NCI-H1930 (cell line): ENCODE results near the gene USP16.
A peak's percentile ranks its signal among the peaks of the same experiment; 100 is the strongest.
"Not testable (repeated sequence)": the region's sequence is repeated elsewhere in the genome, so short reads cannot be mapped to it uniquely, and the experiment has no call there.

Experiments used
- DNase-seq, 2 experiments: peaks; one replicate each; lab custom pipeline; 2025; lab: John Stamatoyannopoulos, UW

Gene USP16

DNA sequence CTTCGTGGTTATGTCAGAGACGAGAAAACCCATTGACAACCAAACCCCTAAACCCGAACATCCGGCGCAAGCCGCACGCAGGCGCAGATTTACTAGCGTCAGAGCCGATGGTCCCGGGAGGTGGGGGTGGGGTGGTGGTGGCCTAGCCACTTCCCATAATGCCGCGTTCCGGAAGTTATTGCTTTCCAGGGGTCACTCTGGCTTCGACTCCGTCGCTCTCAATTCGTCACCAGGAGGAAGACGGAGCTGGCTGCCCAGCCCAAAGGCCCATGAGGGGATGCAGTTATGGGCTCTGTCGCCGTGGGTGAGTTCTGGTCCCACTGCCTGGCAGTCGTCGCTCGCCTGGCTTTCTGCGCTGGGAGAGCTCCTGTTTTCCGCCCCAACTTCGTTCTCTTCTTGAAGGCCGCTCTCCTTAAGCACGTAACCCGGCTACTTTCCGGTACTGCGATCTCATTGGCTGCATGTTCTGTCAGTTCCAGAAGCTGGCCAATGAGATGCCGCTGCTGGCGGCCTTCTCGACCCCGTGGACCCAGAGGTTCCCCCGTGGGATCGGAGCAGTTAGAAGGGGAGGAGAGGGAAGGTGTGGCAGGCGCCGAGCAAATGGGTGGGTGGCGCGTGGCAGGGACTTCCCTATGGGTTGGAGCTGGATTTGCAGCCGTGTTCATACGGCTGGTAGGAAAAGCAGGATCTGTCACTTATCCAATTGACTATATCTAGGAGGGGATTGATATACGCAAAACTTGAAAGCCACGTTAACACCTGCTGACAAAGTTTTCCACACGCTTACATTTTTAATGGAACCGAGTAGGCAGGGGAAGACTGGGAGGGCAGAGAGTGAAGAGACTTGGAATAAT, at the start of gene USP16:
Gene USP16 (plus strand): TSS at position 195 of the 854 bp plus-strand sequence. CDS start 3,246 bp downstream, outside the sequence.
- DNase-seq = peak; percentile 92 to 93

DNA sequence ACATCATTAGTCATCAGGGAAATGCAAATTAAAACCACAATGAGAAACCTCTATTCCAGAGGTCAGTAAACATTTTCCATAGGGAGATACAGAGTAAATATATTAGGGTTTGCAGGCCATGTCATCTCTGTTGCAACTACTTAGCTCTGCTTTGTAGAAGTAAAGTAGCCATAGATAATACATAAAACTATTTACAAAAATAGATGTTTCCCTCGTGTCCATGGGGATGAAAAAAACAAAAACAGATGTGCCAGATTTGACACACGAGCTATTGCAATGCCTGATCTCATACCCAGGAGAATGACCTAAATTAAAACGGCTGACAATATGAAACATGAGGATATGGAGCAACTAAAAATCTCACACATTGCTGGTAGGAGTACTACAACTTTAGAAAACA, 49.1 kb upstream of the USP16 start:
- no peak for DNase-seq

DNA sequence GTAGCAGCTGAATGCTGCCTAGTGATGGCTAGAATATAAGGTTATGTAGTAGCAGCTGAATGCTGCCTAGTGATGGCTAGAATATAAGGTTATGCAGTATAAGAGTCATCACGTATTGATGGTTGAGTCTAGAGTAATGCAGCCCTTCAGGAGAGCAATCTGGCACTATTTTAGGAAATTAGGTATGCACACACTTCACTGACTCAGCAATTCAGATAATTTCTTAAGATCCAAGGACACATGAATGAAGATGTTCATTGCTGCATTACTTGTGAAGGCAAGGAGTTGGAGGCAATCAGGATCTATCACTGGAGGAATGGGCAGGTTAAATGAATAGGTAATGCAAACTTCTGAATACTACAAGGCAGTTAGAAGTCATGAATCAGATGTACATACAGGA, 45.4 kb upstream of the USP16 start:
- no peak for DNase-seq

DNA sequence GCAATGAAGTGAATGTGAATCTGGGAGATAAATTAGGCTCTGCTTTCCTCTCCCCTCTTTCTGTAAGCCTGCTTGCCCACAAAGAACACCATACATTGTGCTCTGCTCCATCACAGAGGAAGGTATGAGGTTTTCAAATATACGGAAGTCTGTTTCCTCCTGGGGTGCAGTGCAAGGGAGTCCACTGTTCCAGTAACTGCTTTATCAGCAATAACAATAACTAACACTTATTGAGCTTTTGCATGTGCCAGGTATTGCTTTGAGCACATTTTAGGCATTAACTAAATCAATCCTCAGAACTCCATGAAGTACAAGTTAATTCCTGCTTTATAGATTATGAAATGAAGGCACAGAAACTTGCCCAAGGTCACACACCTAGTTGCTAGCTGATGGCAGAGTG, 41.8 kb upstream of the USP16 start:
- DNase-seq = no peak

DNA sequence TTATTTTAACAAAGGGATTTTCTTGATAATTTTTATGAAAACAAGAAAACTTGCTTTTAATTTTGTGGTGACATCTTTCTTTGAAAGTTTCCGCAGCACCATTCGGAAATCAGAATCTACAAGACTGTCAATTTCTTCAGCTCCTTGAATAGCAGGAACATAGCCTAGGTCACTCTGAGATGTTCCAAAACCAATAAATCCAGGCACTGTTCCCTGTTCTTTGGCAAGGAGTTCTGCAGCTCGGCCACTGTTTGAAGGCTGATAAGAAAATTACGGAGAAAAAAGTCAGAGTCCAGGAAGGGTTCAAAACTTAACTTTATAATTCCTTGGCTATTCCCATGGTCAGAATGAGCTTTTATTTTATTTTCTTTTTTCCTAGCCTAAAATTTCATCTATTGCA, 37.8 kb upstream of the USP16 start:
- DNase-seq = no peak

DNA sequence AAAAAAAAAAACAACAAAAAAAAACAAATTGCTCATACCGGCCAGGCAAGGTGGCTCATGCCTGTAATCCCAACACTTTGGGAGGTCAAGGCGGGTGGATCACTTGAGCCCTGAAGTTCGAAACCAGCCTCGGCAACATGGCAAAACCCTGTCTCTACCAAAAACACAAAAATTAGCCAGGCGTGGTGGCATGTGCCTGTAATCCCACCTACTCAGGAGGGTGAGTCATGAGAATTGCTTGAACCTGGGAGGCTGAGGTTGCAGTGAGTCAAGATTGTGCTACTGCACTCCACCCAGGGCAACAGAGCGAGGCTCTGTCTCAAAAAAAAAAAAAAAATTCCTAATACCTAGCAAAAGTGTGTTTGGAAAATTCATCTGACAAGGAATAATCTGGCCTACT, 36.3 kb upstream of the USP16 start:
- DNase-seq = not testable (repeated sequence)

DNA sequence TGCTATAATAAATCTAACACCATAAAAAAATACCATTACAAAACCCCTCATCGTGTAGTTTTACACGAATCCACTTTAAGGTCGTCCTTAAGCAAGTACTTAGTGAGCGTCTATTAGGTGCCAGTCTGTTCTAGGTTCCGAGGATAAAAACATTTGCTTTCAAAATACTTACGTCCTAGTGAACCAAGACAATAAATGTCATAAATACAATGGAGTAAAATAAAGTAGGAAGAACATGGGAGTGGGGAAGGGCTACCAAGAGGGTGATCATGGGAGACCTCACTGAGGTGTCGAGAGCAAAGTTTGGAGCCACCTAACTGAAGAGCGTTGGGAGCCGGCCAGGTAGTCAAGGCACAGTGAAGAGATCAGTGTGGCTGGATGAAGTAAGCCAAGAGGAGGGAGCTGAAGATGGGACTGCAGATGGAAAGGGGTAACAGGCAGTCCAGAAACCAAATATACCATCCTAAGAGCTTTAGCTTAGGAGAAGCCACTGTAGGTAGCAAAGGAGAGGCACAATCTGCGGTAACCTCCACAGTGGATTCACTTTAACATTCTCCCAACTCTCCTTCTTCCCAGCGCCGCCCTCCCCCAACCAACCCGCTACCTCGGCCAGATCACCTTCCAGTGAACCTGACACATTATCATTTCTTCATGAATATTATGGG, 32.5 kb upstream of the USP16 start:
- DNase-seq = no peak

DNA sequence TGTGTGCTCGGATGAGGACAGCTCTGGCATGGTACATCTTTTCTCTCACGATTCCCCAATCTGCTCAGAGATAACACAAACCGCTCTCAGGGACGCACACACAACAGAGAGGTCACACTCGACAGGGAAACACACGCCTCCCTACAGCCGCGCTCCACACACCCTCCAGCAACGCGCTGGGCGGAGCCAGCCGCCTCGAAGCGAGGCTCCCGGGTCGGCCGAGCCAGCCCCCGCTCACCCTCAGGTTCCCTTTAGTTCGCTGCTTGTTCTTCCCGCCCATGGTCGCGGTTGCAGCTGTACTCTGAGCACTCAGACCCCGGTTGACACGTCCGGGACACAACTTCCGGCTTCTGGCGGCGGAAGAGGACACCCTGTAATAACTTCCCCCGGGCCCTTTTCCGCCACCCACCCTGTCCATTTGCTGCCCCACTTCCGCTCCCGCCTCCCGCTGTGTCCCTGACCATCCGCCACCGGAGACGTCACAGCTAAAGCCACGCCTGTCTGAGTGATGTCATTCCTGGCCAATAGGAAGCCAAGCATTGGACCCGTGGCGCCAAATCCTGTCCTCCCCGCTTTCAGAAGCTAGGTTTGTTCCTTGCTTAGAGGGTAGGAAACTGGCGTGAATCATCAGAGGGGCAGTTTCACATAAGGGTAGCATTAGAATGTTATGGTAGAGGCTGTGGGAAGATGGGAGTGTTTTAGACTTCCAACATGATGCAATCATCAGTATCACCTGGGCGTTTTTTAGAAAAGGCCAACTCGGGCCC, 31.8 kb upstream of the USP16 start, which contains the start of gene LTN1:
Gene LTN1 (minus strand): TSS at position 352 of the 767 bp plus-strand sequence. CDS start 72 bp downstream, at position 280.
- DNase-seq = peak; percentile 95

DNA sequence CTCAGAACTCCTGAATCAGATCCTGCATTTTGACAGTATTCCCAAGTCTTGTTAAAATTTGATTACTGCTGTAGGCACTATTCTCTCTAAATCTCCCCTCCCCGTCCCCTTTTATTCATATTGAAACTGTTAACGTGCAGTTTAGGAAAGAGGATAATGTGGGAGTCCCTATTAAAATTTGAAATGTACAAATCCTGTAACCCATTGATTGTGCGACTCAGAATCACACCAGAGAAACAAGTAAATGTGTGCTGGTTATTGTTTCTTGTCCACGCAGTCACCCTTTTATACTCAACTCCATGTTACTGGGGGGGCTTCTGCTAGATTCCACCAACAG, 31.2 kb upstream of the USP16 start:
- no peak for DNase-seq

DNA sequence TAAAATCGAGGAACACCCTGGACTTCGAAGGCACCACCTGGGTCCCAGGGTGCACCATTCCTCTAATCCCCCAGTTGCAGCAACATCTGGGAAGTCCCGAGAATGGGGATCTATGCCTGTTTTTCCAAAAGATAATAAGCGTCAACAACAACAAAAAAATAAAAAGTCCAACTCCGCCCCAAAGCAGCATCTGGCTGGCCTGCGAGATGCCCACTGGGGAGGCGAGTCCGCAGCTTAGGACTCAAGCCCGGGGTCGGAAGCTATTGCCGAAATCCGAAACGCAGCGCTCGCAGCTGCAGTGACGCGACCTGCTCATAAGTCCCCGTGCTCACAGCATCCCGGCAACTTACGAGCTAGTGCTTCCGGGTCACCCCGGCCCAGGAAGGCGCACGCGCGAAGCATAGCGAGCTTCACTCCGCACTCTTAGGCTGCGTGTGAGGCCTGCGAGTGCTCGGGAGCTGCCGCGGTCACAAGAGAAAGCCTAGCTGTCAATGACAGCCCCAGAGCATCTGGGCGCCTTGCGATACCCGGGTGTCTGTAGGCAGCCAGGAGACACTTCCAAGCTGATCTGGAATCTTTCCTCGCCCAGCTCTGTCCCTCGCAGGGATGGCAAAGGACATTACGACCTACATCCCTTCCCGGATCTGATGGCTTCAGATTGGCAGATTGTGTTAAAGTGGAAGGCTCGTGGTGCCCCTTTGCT, 21.9 kb upstream of the USP16 start:
- peak; percentile 88 to 92 for DNase-seq

DNA sequence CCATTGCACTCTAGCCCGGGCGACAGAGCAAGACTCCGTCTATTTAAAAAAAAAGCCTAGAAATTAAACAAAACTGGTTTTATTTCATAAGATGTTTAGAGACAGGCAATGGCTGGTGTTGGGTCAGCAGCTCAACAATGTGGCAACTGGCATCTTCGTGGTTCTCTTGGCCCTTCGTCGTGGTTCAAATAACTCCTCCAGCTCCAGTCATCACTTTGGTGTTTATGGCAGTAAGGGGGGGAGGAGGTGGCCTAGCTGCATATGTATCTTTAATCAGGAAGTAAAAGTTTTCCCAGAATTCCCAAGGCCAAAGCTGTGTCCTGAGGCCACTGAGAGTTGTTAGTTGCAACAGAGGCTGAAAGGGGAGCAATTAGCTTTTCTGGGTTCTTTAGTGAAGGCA, 18.8 kb upstream of the USP16 start:
- no peak for DNase-seq

DNA sequence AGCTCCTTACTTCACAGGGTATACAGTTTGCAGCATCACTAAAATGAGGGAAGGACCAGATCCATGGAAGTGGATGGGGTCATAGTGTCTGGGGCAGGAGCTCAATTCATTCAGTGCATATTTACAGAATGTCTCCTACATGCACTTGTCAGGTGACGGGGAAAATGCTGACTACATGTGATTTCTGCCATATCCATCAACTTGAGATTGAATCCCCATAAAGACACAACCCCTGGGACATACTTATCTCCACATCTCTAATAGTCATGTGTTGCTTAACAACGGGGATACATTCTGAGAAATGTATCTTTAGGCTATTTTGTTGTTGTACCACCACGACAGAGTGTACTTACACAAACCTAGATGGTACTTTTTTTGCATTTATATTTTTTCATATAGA, 17.3 kb upstream of the USP16 start:
- DNase-seq = no peak

DNA sequence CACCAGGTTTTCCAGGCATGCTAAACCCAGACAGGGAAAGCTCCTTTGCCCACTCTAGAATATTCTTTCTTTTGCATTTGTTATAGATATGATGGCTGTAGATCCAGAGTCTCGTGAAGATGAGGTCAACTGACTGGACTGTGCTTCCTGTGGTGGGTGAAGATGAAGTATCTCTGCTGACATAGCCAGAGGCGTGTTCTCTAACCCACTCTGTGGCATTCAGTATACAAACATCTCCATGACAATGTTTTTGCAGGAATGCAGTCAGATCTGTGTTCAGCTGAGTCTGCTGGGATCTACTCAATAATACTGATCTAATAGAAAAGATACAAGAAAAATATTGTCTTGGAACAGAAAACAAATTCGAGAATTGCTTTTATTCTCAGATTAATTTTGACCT, 16.7 kb upstream of the USP16 start:
- no peak for DNase-seq

DNA sequence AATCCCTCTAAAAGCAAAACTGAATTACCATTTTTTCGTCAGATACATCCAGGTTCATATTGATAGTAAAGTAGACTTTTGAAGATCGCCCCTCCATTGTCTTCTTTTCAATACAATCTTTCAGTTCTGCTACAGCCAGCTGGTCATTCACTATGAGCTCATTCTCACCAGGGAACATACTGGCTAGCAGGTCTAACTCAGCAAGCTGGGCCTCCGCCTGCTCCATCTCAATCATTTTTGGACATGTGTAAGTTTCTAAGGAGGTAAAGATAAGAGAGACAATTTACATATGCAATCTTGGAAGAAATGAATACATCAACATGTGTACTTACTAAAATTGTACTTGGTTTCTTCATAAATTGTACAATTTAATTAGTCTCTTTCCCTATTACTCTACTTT, 16.1 kb upstream of the USP16 start:
- no peak for DNase-seq

DNA sequence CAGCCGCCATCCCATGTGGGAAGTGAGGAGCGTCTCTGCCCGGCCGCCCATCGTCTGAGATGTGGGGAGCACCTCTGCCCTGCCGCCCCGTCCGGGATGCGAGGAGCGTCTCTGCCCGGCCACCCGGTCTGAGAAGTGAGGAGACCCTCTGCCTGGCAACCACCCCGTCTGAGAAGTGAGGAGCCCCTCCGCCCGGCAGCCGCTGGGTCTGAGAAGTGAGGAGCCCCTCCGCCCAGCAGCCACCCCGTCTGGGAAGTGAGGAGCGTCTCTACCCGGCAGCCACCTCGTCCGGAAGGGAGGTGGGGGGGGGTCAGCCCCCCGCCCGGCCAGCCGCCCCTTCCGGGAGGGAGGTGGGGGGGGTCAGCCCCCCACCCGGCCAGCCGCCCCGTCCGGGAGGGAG, 13.2 kb upstream of the USP16 start:
- DNase-seq = not testable (repeated sequence)

DNA sequence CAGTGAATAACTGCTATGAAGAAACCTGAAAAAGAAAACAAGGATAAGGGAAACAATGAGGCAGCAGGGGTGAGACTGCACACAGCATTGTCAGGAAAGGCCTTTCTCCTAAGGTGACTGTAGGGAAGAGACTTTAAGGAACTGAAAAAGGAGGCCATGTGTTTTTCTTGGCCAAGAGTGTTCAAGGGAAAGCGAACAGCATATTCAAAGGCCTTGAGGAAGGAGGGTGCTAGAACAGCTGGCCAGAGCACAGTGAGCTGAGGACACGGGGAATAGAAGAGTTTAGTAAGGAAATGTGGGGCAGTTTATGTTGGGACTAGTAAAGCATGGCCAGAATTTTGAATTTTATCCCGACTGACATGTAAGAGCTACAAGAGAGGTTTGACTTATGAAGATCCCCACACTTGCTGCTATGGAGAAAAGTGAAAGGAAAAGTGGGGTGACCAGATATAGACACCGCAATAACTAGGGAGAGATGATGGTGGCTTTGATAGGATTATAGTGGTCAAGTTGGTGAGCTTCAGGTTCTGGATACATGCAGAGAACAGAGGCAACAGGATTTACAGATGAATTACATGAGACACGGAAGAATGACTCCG, 6.7 kb upstream of the USP16 start:
- DNase-seq = no peak

DNA sequence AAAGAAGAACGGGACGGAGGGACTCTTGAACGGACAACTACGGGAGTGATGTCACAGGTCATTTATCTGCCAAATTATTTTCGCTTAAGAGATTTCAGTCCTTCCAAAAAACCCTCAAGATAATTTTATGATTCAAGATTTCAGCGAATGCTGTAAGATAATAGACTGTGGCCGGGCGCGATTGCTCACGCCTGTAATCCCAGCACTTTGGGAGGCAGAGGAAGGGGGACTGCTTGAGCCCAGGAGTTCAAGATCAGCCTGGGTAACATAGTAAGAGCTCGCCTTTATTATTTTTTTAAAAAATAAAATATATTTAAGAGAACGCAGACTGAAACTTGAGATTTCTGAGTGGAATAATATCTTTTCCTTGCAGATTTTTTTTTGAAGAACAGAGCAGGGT, 5.9 kb upstream of the USP16 start:
- DNase-seq = no peak

DNA sequence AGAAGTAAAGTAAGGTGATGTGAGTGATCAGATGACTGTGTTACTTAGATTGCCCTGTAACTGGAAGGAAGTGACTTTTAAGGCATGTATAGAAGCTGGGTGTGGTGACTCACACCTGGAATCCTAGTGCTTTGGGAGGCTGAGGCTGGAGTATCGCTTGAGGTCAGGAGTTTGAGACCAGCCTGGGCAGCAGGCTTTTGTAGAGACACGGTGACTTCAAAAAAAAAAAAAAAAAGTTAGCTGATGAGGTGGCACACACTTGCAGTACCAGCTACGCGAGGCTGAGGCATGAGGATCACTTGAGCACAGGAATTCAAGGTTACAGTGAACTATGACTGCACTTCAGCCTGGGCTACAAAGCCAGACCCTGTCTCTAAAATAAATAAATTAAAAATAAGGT, 2.3 kb upstream of the USP16 start:
- DNase-seq = no peak

DNA sequence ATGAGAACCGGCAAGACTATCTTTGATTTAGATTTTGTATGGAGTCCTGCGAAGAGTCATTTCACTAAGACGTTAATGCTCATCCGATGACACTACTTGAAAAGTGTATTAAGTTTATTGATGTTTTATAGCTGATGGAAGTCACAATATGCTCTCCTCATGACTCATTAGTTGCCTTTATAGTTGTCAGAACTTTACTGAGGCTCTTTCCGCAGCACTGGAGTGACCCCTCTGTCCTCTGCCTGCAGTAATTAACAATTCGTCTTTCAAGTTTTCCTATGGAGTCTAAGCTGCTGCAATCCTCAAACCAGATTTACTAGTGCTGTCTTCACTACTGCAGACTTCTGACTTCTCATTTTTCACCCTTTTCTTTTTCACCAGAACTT, 853 bp downstream of the USP16 start:
- DNase-seq = no peak

DNA sequence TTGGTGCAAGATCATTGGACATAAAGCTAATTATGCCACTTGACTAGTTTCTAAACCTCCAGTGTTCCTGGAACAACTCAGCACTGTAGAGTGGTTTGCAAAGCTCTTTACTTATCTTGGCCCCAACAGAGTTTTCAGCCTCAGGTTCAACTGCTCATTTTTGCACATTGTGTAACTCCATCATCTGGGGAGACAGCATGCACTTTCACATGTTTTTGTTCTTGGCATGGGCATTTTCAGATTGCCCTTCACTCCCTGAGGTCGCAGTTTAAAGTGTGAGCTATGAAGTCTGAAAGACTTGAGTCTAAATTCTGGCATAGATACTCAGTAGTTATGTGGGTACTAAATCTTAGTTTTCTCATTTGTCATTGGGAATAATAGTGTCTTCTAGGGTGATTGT, 5.1 kb downstream of the USP16 start:
- no peak for DNase-seq

DNA sequence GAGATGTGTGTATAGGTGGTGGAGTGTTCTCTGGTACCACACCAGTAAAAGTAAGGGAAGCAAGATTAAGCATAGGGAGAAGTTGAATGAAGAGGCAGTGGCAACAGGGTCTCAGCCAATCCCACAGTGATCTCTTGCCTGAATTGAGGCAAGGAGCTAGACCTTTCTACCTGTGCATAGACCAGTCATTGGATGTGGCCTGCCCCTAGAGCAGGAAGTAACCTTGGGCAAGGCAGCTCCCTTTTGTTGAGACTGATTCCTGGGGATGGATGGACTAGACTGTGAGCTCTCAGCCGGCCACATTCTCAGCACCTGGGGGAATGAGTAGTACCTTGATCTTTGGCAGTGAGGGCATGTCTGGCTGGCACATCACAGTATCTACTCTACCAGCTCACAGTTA, 6.4 kb downstream of the USP16 start:
- no peak for DNase-seq

DNA sequence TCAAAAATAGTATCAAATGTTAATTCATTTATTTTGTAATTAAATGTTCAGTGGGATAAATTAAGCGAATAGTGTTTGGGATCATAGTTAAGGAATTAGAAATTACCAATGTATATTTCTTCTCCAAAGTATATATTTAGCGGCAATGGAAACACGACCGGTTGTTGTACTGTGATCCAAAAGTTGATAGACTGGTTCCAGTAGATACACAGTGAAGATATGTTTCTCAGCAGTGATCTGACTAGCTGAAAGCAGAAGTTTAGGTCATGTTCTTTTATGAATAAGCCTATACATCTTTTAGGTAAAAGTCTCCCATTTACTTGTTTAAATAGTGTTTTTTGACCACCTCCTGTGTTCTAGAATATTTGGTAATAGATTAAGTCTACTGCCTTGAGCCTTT, 8.8 kb downstream of the USP16 start:
- no peak for DNase-seq
